Activated T-helper 17 cell treated with anti-CD3 and anti-CD28 coated beads, Interleukin-2, amount 50 U/mL, for 72 hours (primary cell): ENCODE measurements around the gene THOC6. TPM values are rescaled to one million over a fixed set of nuclear protein-coding genes. Genes with fewer than 3 reads are reported as not detected.
A peak's percentile ranks its signal among the peaks of the same experiment; 100 is the strongest.

Source experiments
- ATAC-seq: fragments of 150-1000 bp; cut with Tn5 transposase; replicated peaks from 2 replicates; pipeline ENCODE4 v1.10.0; 2021; ENCODE audit warnings: mild to moderate bottlenecking, moderate library complexity
- H3K27ac Mint-ChIP-seq: one replicate; pipeline ENCODE4 v1.8.0; 2022; ENCODE audit warnings: mixed read lengths
- H3K27me3 Mint-ChIP-seq: one replicate; pipeline ENCODE4 v1.8.0; 2022; ENCODE audit warnings: mixed read lengths
- H3K36me3 Mint-ChIP-seq: one replicate; pipeline ENCODE4 v1.8.0; 2022; ENCODE audit warnings: low read depth, mild to moderate bottlenecking, mixed read lengths
- H3K4me1 Mint-ChIP-seq: one replicate; pipeline ENCODE4 v1.8.0; 2022; ENCODE audit warnings: mixed read lengths
- H3K4me3 Mint-ChIP-seq: one replicate; pipeline ENCODE4 v1.8.0; 2022; ENCODE audit warnings: mild to moderate bottlenecking, mixed read lengths
- H3K9me3 Mint-ChIP-seq: one replicate; pipeline ENCODE4 v1.8.0; 2022; ENCODE audit warnings: mixed read lengths
- total RNA-seq, 2 donors: library from RNA; stranded (reverse); gene quantifications; one replicate each; pipeline ENCODE4 v1.2.3, GENCODE V29; 2022

The THOC6 gene
- total RNA-seq, 2 donors from 2014 or later, result 49.8 to 68.1 TPM

- H3K27ac Mint-ChIP-seq, result peak overlapping the region; percentile 84
- H3K4me3 Mint-ChIP-seq, result peak overlapping the region; percentile 89
- H3K4me1 Mint-ChIP-seq, result peaks cover 10% of the 10 kb centered on the region
These were observed 4.3 kb downstream of the THOC6 start for GRCh38 chr16:3027983-3028715.

GRCh38 chr16:3028716-3029319 lies 5.0 kb downstream of the THOC6 start:
- peaks cover 10% of the 10 kb centered on the region for H3K4me1 Mint-ChIP-seq
- H3K36me3 Mint-ChIP-seq, result peaks cover 62% of the 10 kb centered on the region
- peaks cover 21% of the 10 kb centered on the region for H3K27me3 Mint-ChIP-seq
- peak overlapping the region; percentile 89 for H3K4me3 Mint-ChIP-seq
- no peaks in the 10 kb centered on the region for H3K9me3 Mint-ChIP-seq
- peak overlapping the region; percentile 84 for H3K27ac Mint-ChIP-seq
- ATAC-seq, result no peak

More at GRCh38 chr16:3027983-3028715, 4.3 kb downstream of the THOC6 start:
- Mint-ChIP-seq H3K27me3 (peaks cover 15% of the 10 kb centered on the region), H3K36me3 (peaks cover 65% of the 10 kb centered on the region), H3K9me3 (no peaks in the 10 kb centered on the region)
- ATAC-seq, result peak; percentile 44

DNA sequence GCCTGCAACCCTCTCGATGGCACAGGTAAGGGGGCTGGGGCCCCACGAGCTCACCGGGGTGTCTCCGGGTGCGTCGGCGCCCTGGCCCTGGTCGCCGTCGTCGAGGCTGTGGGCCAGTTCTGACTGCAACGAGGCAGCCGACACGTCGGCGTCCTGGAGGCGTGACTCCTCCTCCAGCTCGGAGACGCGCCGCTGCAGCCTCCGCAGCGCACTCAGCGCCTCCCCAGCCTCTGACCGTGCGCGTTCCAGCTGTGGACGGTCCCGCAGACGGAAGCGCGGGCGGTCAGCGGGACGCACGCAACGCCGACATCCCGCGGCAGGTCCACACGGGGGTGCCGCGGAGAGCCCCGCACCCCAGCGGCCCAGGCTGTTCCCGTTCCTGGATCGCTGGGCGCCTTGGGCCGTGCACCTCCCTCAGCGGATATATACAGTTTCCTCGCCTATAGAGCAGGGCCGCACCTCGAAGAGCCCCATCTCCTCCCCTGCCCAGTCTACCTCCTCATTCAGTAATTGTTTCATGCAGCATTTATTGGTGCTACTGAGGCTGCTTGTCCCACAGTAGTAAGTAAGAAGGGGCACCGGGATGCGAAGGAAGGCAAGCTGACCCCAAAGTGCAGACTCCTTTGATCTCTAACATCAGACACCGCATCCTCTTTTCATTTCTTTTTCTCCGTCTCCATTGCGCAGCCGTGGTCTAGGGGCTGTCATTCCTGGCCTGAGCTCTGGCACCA lies 5.8 kb downstream of the THOC6 start:
- peak; percentile 76 for ATAC-seq
- peak overlapping the region; percentile 89 for H3K4me3 Mint-ChIP-seq
- H3K36me3 Mint-ChIP-seq, result peaks cover 55% of the 10 kb centered on the region
- H3K4me1 Mint-ChIP-seq, result peaks cover 5% of the 10 kb centered on the region
- peak overlapping the region; percentile 84 for H3K27ac Mint-ChIP-seq
- no peaks in the 10 kb centered on the region for H3K9me3 Mint-ChIP-seq
- peaks cover 27% of the 10 kb centered on the region for H3K27me3 Mint-ChIP-seq

GRCh38 chr16:3030222-3031212 lies 6.7 kb downstream of the THOC6 start:
- H3K36me3 Mint-ChIP-seq, result peaks cover 48% of the 10 kb centered on the region

GRCh38 chr16:3032624-3033023 lies 8.8 kb downstream of the THOC6 start:
- H3K27ac Mint-ChIP-seq, result no peak overlapping the region
- no peaks in the 10 kb centered on the region for H3K9me3 Mint-ChIP-seq
- H3K4me1 Mint-ChIP-seq, result peaks cover 5% of the 10 kb centered on the region
- H3K27me3 Mint-ChIP-seq, result peaks cover 42% of the 10 kb centered on the region
- peaks cover 32% of the 10 kb centered on the region for H3K36me3 Mint-ChIP-seq
- no peak for ATAC-seq
- H3K4me3 Mint-ChIP-seq, result no peak overlapping the region

More at GRCh38 chr16:3030222-3031212, 6.7 kb downstream of the THOC6 start:
- no peak for ATAC-seq
- Mint-ChIP-seq H3K27ac (peak overlapping the region; percentile 84), H3K4me3 (peak overlapping the region; percentile 89), H3K4me1 (peaks cover 5% of the 10 kb centered on the region), H3K27me3 (peaks cover 31% of the 10 kb centered on the region), H3K9me3 (no peaks in the 10 kb centered on the region)

- peaks cover 4% of the 10 kb centered on the region for H3K4me1 Mint-ChIP-seq
- peaks cover 5% of the 10 kb centered on the region for H3K36me3 Mint-ChIP-seq
- H3K9me3 Mint-ChIP-seq, result no peaks in the 10 kb centered on the region
- H3K27me3 Mint-ChIP-seq, result peaks cover 55% of the 10 kb centered on the region
- no peak for ATAC-seq
- H3K4me3 Mint-ChIP-seq, result no peak overlapping the region
- no peak overlapping the region for H3K27ac Mint-ChIP-seq
These were observed 11.6 kb downstream of the THOC6 start for GRCh38 chr16:3035289-3035971.

DNA sequence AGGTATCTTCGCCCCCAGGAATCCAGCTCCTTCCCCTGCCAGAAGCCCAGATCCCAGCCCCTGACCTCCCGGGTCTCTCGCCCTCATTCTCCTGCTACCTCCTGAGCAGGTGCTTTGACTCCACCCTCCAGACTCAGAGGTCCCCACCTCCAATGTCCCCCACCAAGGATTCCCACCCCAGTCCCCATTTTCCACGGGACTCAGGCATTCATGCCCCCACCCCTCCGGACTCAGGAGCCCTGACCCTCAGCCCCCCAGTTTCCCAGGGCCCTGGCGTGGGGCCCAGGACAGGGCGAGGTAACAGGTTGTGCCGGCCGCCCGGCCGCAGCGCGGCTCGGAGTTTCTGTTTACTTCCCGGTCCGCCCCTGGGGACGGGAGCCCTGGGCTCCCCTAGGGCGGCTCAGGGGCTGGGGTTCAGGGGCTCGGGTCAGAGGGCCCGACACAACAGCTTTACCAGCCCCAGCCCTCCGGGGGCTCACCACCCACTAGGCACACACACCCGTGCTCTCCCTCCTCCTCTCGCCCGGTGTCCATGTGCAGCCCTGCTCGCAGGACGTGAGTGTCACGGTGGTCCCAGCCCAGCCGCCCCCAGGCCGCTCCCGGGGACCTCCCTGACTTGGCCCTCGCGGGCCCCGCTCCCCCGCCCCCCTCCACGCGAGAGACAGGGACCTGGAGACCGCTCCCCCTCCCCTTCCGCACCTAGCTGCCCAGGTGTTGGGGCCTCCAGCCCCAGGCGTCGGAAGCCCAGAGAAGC lies 12.3 kb downstream of the THOC6 start:
- no peak for ATAC-seq
- Mint-ChIP-seq H3K4me1 (peaks cover 4% of the 10 kb centered on the region), H3K27me3 (peaks cover 56% of the 10 kb centered on the region), H3K9me3 (no peaks in the 10 kb centered on the region), H3K27ac (no peak overlapping the region), H3K4me3 (no peak overlapping the region), H3K36me3 (peaks cover 5% of the 10 kb centered on the region)

- H3K4me3 Mint-ChIP-seq, result peak within 1 kb of the TSS; percentile 27
- no peaks in the 10 kb centered on the region for H3K9me3 Mint-ChIP-seq
- no peak for ATAC-seq
These were observed 13.0 kb downstream of the THOC6 start, which contains the start of gene BICDL2 for GRCh38 chr16:3036726-3037315. TSS of gene BICDL2 (minus strand) at chr16:3036944. CDS start at chr16:3035496, 1,448 bp downstream.

GRCh38 chr16:3038256-3038655 lies 14.4 kb downstream of the THOC6 start:
- H3K36me3 Mint-ChIP-seq, result peaks cover 5% of the 10 kb centered on the region
- H3K27ac Mint-ChIP-seq, result no peak overlapping the region
- ATAC-seq, result no peak
- H3K9me3 Mint-ChIP-seq, result no peaks in the 10 kb centered on the region
- peaks cover 45% of the 10 kb centered on the region for H3K27me3 Mint-ChIP-seq
- no peak overlapping the region for H3K4me3 Mint-ChIP-seq
- peaks cover 4% of the 10 kb centered on the region for H3K4me1 Mint-ChIP-seq

More at GRCh38 chr16:3036726-3037315, 13.0 kb downstream of the THOC6 start, which contains the start of gene BICDL2:
- H3K27ac Mint-ChIP-seq, result no peak within 1 kb of the TSS
- peaks cover 5% of the 10 kb centered on the region for H3K36me3 Mint-ChIP-seq
- H3K27me3 Mint-ChIP-seq, result peaks cover 56% of the 10 kb centered on the region
- peaks cover 4% of the 10 kb centered on the region for H3K4me1 Mint-ChIP-seq

DNA sequence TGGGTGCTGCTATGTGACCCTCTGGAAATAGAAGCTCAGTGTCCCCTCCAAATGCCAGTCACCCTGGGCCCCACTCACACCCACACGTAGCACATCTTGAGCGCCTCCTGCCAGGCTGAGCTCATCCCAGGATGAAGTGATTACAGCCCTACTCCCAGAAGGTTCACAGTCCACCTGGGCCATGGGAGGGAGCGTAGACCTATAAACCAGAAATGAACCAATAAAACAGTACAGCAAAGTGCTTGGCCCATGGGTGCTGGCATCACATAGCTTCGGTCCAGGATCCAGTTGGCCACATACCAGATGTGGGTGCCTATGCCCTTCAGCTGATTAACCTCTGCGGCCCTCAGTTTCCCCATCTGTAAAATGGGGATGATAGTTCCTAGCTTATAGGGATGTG lies 15.1 kb downstream of the THOC6 start:
- Mint-ChIP-seq H3K36me3 (peaks cover 5% of the 10 kb centered on the region), H3K9me3 (no peaks in the 10 kb centered on the region), H3K4me3 (no peak overlapping the region), H3K27me3 (peaks cover 44% of the 10 kb centered on the region), H3K4me1 (peaks cover 4% of the 10 kb centered on the region), H3K27ac (no peak overlapping the region)
- no peak for ATAC-seq

GRCh38 chr16:3042376-3042775 lies 18.5 kb downstream of the THOC6 start:
- ATAC-seq, result no peak
- H3K36me3 Mint-ChIP-seq, result peaks cover 14% of the 10 kb centered on the region
- H3K4me1 Mint-ChIP-seq, result peaks cover 4% of the 10 kb centered on the region
- H3K27ac Mint-ChIP-seq, result no peak overlapping the region
- H3K4me3 Mint-ChIP-seq, result no peak overlapping the region
- H3K27me3 Mint-ChIP-seq, result peaks cover 37% of the 10 kb centered on the region
- H3K9me3 Mint-ChIP-seq, result no peaks in the 10 kb centered on the region

- peaks cover under 1% of the 10 kb centered on the region for H3K4me1 Mint-ChIP-seq
- H3K27ac Mint-ChIP-seq, result no peak overlapping the region
- peak overlapping the region; percentile 67 for H3K4me3 Mint-ChIP-seq
- peaks cover 12% of the 10 kb centered on the region for H3K36me3 Mint-ChIP-seq
- H3K9me3 Mint-ChIP-seq, result no peaks in the 10 kb centered on the region
- peaks cover 26% of the 10 kb centered on the region for H3K27me3 Mint-ChIP-seq
- no peak for ATAC-seq
These were observed 20.9 kb downstream of the THOC6 start for GRCh38 chr16:3044708-3045107.
